HCT116 (cell line): ENCODE results near the gene PDE2A. TPM values are rescaled to one million over a fixed set of nuclear protein-coding genes. Genes with fewer than 3 reads are reported as not detected.

ENCODE experiments used
- ATAC-seq: fragments of 200-7000 bp; cut with Tn5 transposase; 2 replicates; pipeline ENCODE4 v1.9.1; 2020; ENCODE audit warnings: mild to moderate bottlenecking, moderate library complexity
- BruUV-seq: library from RNA; stranded (reverse); fragments of 400-500 nt; replicated peaks from 2 replicates; lab custom pipeline; 2021; lab: Mats Ljungman, UMichigan
- CTCF ChIA-PET: fragments of 300-600 bp; sonication (Branson Sonifier 250); formaldehyde crosslinking; loops from one replicate; lab custom pipeline; 2021; ENCODE audit warnings: antibody characterized with exemption; lab: Charles Lee
- POLR2A ChIA-PET: fragments of 300-600, 350-600 bp; sonication (Branson Sonifier 250); formaldehyde crosslinking; loops from one replicate; lab custom pipeline; 2021; ENCODE audit warnings: antibody characterized with exemption; lab: Charles Lee
- RAD21 ChIA-PET, 2 experiments: fragments of 300-600 bp; sonication (Branson Sonifier 250); formaldehyde crosslinking; loops; one replicate each; lab custom pipeline; 2023; ENCODE audit warnings: low total read pairs in 2 of 2; ENCODE audit not compliant: uncharacterized antibody in 2 of 2, unreplicated experiment in 2 of 2, low non-redundant PET in 1 of 2; lab: Charles Lee
- DNase-seq: peaks from one replicate; pipeline ENCODE4 v3.0.0-alpha.2; 2010; ENCODE audit warnings: low read depth, low spot score
- H2AFZ ChIP-seq: fragments of 200-600 bp; shearing (Covaris generic), sonication (generic); 2 replicates; pipeline ENCODE4 v1.6.1; 2017; ENCODE audit warnings: low read depth, mixed run types, mixed read lengths, antibody characterized with exemption, low read length; ENCODE audit not compliant: poor library complexity, severe bottlenecking
- H3K27ac ChIP-seq: 2 replicates; pipeline ENCODE4 v1.5.1; 2012; ENCODE audit warnings: low read depth, low read length
- H3K27me3 ChIP-seq: fragments of 200-600 bp; sonication (generic); 2 replicates; pipeline ENCODE4 v1.6.1; 2016; ENCODE audit warnings: mixed run types, low read length, mixed read lengths; ENCODE audit not compliant: insufficient read depth
- H3K36me3 ChIP-seq, 2 experiments: fragments of 200-500 bp in 1 of 2; fragments of 200-600 bp in 1 of 2; sonication (Bioruptor generic) in 1 of 2; sonication (generic) in 1 of 2; 2 replicates each; pipeline versions ENCODE4 v1.5.1 to v1.6.1; 2014 to 2016; ENCODE audit warnings: low read length in 2 of 2, inconsistent platforms in 1 of 2, mixed read lengths in 1 of 2, mixed run types in 1 of 2; ENCODE audit not compliant: insufficient read depth in 2 of 2, control insufficient read depth in 1 of 2
- H3K4me1 ChIP-seq, 2 experiments: fragments of 200-600 bp in 1 of 2; sonication (generic) in 1 of 2; 2 replicates each; pipeline versions ENCODE4 v1.5.1 to v1.6.1; 2012 to 2017; ENCODE audit warnings: low read length in 2 of 2, inconsistent platforms in 1 of 2, mild to moderate bottlenecking in 1 of 2, mixed read lengths in 1 of 2, mixed run types in 1 of 2, moderate library complexity in 1 of 2; ENCODE audit not compliant: insufficient read depth in 2 of 2, control insufficient read depth in 1 of 2
- H3K4me2 ChIP-seq: fragments of 200-600 bp; sonication (generic); 2 replicates; pipeline ENCODE4 v1.6.1; 2017; ENCODE audit warnings: mixed run types, low read length, mixed read lengths
- H3K4me3 ChIP-seq, 2 experiments: fragments of 200-600 bp in 1 of 2; sonication (generic) in 1 of 2; replicated peaks in 1 of 2; 2 replicates each; pipeline ENCODE4 v1.5.1; 2011 to 2016; ENCODE audit warnings: low read length in 2 of 2, control low read depth in 1 of 2, low read depth in 1 of 2, mild to moderate bottlenecking in 1 of 2, mixed read lengths in 1 of 2, mixed run types in 1 of 2
- H3K79me2 ChIP-seq: fragments of 200-600 bp; sonication (generic); 2 replicates; pipeline ENCODE4 v1.6.1; 2017; ENCODE audit warnings: mild to moderate bottlenecking, mixed run types, low read length, moderate library complexity, mixed read lengths; ENCODE audit not compliant: insufficient read depth
- H3K9ac ChIP-seq: fragments of 200-600 bp; sonication (generic); 2 replicates; pipeline ENCODE4 v1.6.1; 2016; ENCODE audit warnings: low read length, mixed read lengths
- H3K9me2 ChIP-seq: fragments of 200-600 bp; sonication (generic), shearing (Covaris generic); 2 replicates; pipeline ENCODE4 v1.6.1; 2017; ENCODE audit warnings: mixed run types, mild to moderate bottlenecking, moderate library complexity; ENCODE audit not compliant: insufficient read depth
- H3K9me3 ChIP-seq, 2 experiments: fragments of 200-500 bp in 1 of 2; fragments of 200-600 bp in 1 of 2; sonication (Bioruptor generic) in 1 of 2; sonication (generic) in 1 of 2; 2 replicates each; pipeline ENCODE4 v1.6.1; 2014 to 2017; ENCODE audit warnings: low read length in 2 of 2, mixed read lengths in 2 of 2, inconsistent platforms in 1 of 2, low read depth in 1 of 2, mild to moderate bottlenecking in 1 of 2, mixed run types in 1 of 2, moderate library complexity in 1 of 2; ENCODE audit not compliant: control insufficient read depth in 1 of 2, insufficient read depth in 1 of 2
- H4K20me1 ChIP-seq: fragments of 200-600 bp; sonication (generic), shearing (Covaris generic); 2 replicates; pipeline ENCODE4 v1.6.1; 2017; ENCODE audit warnings: mixed run types, mild to moderate bottlenecking, moderate library complexity; ENCODE audit not compliant: insufficient read depth
- CTCF ChIP-seq, 3 experiments: fragments of 200-600 bp in 1 of 3; sonication (generic) in 1 of 3; IDR thresholded peaks in 2 of 3; conservative IDR thresholded peaks in 1 of 3; 2 replicates each; pipeline ENCODE4 v1.5.1; 2012 to 2017; ENCODE audit warnings: low read depth in 2 of 3, low read length in 2 of 3, antibody characterized with exemption in 1 of 3, borderline replicate concordance in 1 of 3, control low read depth in 1 of 3, mild to moderate bottlenecking in 1 of 3, mixed read lengths in 1 of 3, mixed run types in 1 of 3, moderate library complexity in 1 of 3; ENCODE audit not compliant: insufficient read depth in 1 of 3
- EZH2 ChIP-seq: fragments of 200-600 bp; sonication (generic); IDR thresholded peaks from 2 replicates; pipeline ENCODE4 v1.6.1; 2017; ENCODE audit warnings: antibody characterized with exemption, mixed run types
- JUND ChIP-seq: IDR thresholded peaks from 2 replicates; pipeline ENCODE4 v1.6.1; 2012
- REST ChIP-seq: IDR thresholded peaks from 2 replicates; pipeline ENCODE4 v1.6.1; 2012; ENCODE audit warnings: low read depth
- YY1 ChIP-seq: IDR thresholded peaks from 2 replicates; pipeline ENCODE4 v1.6.1; 2011; ENCODE audit warnings: low read length, low read depth, moderate library complexity, mild to moderate bottlenecking; ENCODE audit not compliant: insufficient replicate concordance; ENCODE audit errors: extremely low read depth
- ZBTB33 ChIP-seq: IDR thresholded peaks from 2 replicates; pipeline ENCODE4 v1.6.1; 2011; ENCODE audit warnings: mild to moderate bottlenecking, low read length, moderate library complexity; ENCODE audit not compliant: insufficient replicate concordance; ENCODE audit errors: extremely low read depth
- intact Hi-C: fragments of 100-400 bp; cut with micrococcal nuclease; formaldehyde crosslinking; loops from 2 replicates; pipeline ENCODE4 v1.10.0; 2022
- total RNA-seq: library from RNA; stranded (reverse); gene quantifications from one replicate; pipeline ENCODE4 v1.2.1, GENCODE V29; 2021; ENCODE audit not compliant: unreplicated experiment

Gene PDE2A
- total RNA-seq, 1 experiment from 2014 or later, result 7.6 TPM

- Histone ChIP-seq H3K9me2 (no peaks in the 10 kb centered on the region), H3K4me2 (no peak overlapping the region), H3K79me2 (no peaks in the 10 kb centered on the region), H4K20me1 (no peaks in the 10 kb centered on the region), H3K27me3 (peaks cover 6% of the 10 kb centered on the region; the same call in 1 of the 2 replicates), H3K4me1 (no peaks in the 10 kb centered on the region), H3K27ac (no peak overlapping the region), H3K9ac (no peak overlapping the region), H2AFZ (no peak overlapping the region), H3K36me3 (no peaks in the 10 kb centered on the region), H3K9me3 (no peaks in the 10 kb centered on the region), H3K4me3 (no peak overlapping the region)
- CTCF ChIA-PET, result no interaction called here
- intact Hi-C loops, result no loop called here
- RAD21 ChIA-PET, result no interaction called here
- POLR2A ChIA-PET, result no interaction called here
- no peak for ATAC-seq
- DNase-seq, result no peak
- BruUV-seq, result no TSS peak
- no peak for TF ChIP-seq ZBTB33
- no peak for TF ChIP-seq CTCF (IDR thresholded peaks at IDR 0.05 in 2 of 3, conservative IDR thresholded peaks at IDR 0.05 in 1 of 3; ENCODE audit: borderline replicate concordance in 1 of 3, insufficient read depth in 1 of 3, low read depth in 2 of 3, low read length in 2 of 3)
Observed at GRCh38 chr11:72624496-72625201, 49.6 kb downstream of the PDE2A start.

GRCh38 chr11:72623052-72623451 lies 51.2 kb downstream of the PDE2A start:
- POLR2A ChIA-PET, result no interaction called here
- Histone ChIP-seq H3K4me1 (no peaks in the 10 kb centered on the region), H3K4me3 (no peak overlapping the region), H3K9ac (no peak overlapping the region), H2AFZ (no peak overlapping the region), H3K9me2 (no peaks in the 10 kb centered on the region), H3K9me3 (no peaks in the 10 kb centered on the region), H3K27me3 (peaks cover 6% of the 10 kb centered on the region; the same call in 1 of the 2 replicates), H3K79me2 (no peaks in the 10 kb centered on the region), H4K20me1 (no peaks in the 10 kb centered on the region), H3K27ac (no peak overlapping the region), H3K36me3 (no peaks in the 10 kb centered on the region), H3K4me2 (no peak overlapping the region)
- TF ChIP-seq YY1 (no peak), EZH2 (no peak), JUND (no peak), REST (no peak), ZBTB33 (no peak)
- BruUV-seq, result no TSS peak
- RAD21 ChIA-PET, result no interaction called here
- ATAC-seq (no peak), DNase-seq (no peak)
- CTCF ChIA-PET, result no interaction called here
- intact Hi-C loops, result no loop called here
